Ishikawa (cell line): ENCODE results near the gene SEMA3A.

Experiments used
- CREB1 ChIP-seq: IDR thresholded peaks from 2 replicates; pipeline ENCODE4 v1.6.1; 2012; ENCODE audit warnings: low read depth
- EGR1 ChIP-seq: IDR thresholded peaks from 2 replicates; pipeline ENCODE4 v1.6.1; 2012
- EP300 ChIP-seq: IDR thresholded peaks from 2 replicates; pipeline ENCODE4 v1.6.1; 2012; ENCODE audit warnings: borderline replicate concordance
- FOXM1 ChIP-seq: IDR thresholded peaks from 2 replicates; pipeline ENCODE4 v1.6.1; 2012; ENCODE audit warnings: low read depth, borderline replicate concordance
- MAX ChIP-seq: IDR thresholded peaks from 2 replicates; pipeline ENCODE4 v1.6.1; 2012
- NFIC ChIP-seq: IDR thresholded peaks from 2 replicates; pipeline ENCODE4 v1.6.1; 2012
- RAD21 ChIP-seq: IDR thresholded peaks from 2 replicates; pipeline ENCODE4 v1.6.1; 2012; ENCODE audit warnings: low read depth
- REST ChIP-seq: IDR thresholded peaks from 2 replicates; pipeline ENCODE4 v1.6.1; 2012; ENCODE audit warnings: low read depth, mild to moderate bottlenecking
- TAF1 ChIP-seq: IDR thresholded peaks from 2 replicates; pipeline ENCODE4 v1.6.1; 2012; ENCODE audit warnings: low read depth, mild to moderate bottlenecking
- TCF12 ChIP-seq: IDR thresholded peaks from 2 replicates; pipeline ENCODE4 v1.6.1; 2012; ENCODE audit warnings: low read depth
- TEAD4 ChIP-seq: IDR thresholded peaks from 2 replicates; pipeline ENCODE4 v1.6.1; 2012
- YY1 ChIP-seq: IDR thresholded peaks from 2 replicates; pipeline ENCODE4 v1.6.1; 2012; ENCODE audit warnings: low read depth
- TF ChIP-seq, protein P1 (sequence below): IDR thresholded peaks from 2 replicates; pipeline ENCODE4 v1.6.1; 2012

GRCh38 chr7:84231157-84231556 lies 36.6 kb upstream of the SEMA3A start:
- no peak for TF ChIP-seq EGR1
- TF ChIP-seq REST = no peak
- TF ChIP-seq YY1 = no peak
- TF ChIP-seq TAF1 = no peak
- TF ChIP-seq RAD21 = no peak
- no peak for TF ChIP-seq EP300
- no peak for TF ChIP-seq TEAD4
- TF ChIP-seq NFIC = no peak
- TF ChIP-seq TCF12 = no peak
- TF ChIP-seq CREB1 = no peak
- no peak for TF ChIP-seq MAX
- no peak for TF ChIP-seq FOXM1
- TF ChIP-seq, protein P1, sequence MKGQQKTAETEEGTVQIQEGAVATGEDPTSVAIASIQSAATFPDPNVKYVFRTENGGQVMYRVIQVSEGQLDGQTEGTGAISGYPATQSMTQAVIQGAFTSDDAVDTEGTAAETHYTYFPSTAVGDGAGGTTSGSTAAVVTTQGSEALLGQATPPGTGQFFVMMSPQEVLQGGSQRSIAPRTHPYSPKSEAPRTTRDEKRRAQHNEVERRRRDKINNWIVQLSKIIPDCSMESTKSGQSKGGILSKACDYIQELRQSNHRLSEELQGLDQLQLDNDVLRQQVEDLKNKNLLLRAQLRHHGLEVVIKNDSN = no peak
